ENCODE data around the gene DIP2C.

DIP2C gene

GRCh38 chr10:693506-693905, 4.0 kb upstream of the DIP2C start:
- H3K4me1 ChIP-seq: peaks cover 0 to 15% (median 8%) of the 10 kb centered on the region in 4 donors
- intact Hi-C loops (cut with DNase I; ENCODE audit: low total_unique reads): loop anchor here (5.0 kb wide), 1 partner anchor 94 kb away; no protein-coding TSS in a partner anchor
- no peaks in the 10 kb centered on the region for H3K36me3 ChIP-seq
- H3K4me3 ChIP-seq: no peak overlapping the region
- peaks cover 0 to 30% of the 10 kb centered on the region in 2 donors for H3K27me3 ChIP-seq
- H3K9me3 ChIP-seq: no peaks in the 10 kb centered on the region
- no peak for DNase-seq
- no peak for TF ChIP-seq CTCF (IDR thresholded peaks at IDR 0.05)
- no peak overlapping the region for H3K27ac ChIP-seq

GRCh38 chr10:692682-693351, 3.3 kb upstream of the DIP2C start:
- Histone ChIP-seq H3K4me3 (no peak overlapping the region), H3K4me1 (peaks cover 0 to 22% (median 13%) of the 10 kb centered on the region in 4 donors), H3K27me3 (peaks cover 0 to 23% of the 10 kb centered on the region in 2 donors), H3K36me3 (no peaks in the 10 kb centered on the region), H3K27ac (no peak overlapping the region), H3K9me3 (no peaks in the 10 kb centered on the region)
- intact Hi-C loops (cut with DNase I; ENCODE audit: low total_unique reads): loop anchor here (5.0 kb wide), 1 partner anchor 94 kb away; no protein-coding TSS in a partner anchor
- no peak for TF ChIP-seq CTCF (IDR thresholded peaks at IDR 0.05)
- no peak for DNase-seq

- no peaks in the 10 kb centered on the region for H3K9me3 ChIP-seq
- no peak overlapping the region for H3K27ac ChIP-seq
- no peak overlapping the region for H3K4me3 ChIP-seq
- H3K36me3 ChIP-seq: no peaks in the 10 kb centered on the region
- DNase-seq: no peak
- intact Hi-C loops (cut with DNase I; ENCODE audit: low total_unique reads): loop anchor here (5.0 kb wide), 1 partner anchor 96 kb away; no protein-coding TSS in a partner anchor
- peaks cover 0 to 10% of the 10 kb centered on the region in 2 donors for H3K27me3 ChIP-seq
- peaks cover 0 to 36% (median 18%) of the 10 kb centered on the region in 4 donors for H3K4me1 ChIP-seq
- TF ChIP-seq CTCF (IDR thresholded peaks at IDR 0.05): no peak
Observed at GRCh38 chr10:691216-691615, 1.7 kb upstream of the DIP2C start.

- H3K36me3 ChIP-seq: no peaks in the 10 kb centered on the region
- DNase-seq: peak in 1 of 2 donors; percentile 63
- H3K27ac ChIP-seq: peak overlapping the region; percentile 84 to 95
- H3K9me3 ChIP-seq: no peaks in the 10 kb centered on the region
- TF ChIP-seq CTCF (IDR thresholded peaks at IDR 0.05): no peak
- peak overlapping the region; percentile 55 to 93 for H3K4me3 ChIP-seq
- peaks cover 0 to 6% of the 10 kb centered on the region in 2 donors for H3K27me3 ChIP-seq
- H3K4me1 ChIP-seq: peaks cover 0 to 38% (median 18%) of the 10 kb centered on the region in 4 donors
- intact Hi-C loops (cut with DNase I; ENCODE audit: low total_unique reads): loop anchor here (5.0 kb wide), 1 partner anchor 97 kb away; no protein-coding TSS in a partner anchor
Observed at GRCh38 chr10:690372-691161, 1.1 kb upstream of the DIP2C start.

GRCh38 chr10:689121-689451, 382 bp downstream of the DIP2C start:
- Histone ChIP-seq H3K27ac (peak overlapping the region; percentile 92 to 94), H3K4me3 (peak overlapping the region; percentile 67 to 93), H3K4me1 (peaks cover 0 to 53% (median 25%) of the 10 kb centered on the region in 4 donors), H3K27me3 (no peaks in the 10 kb centered on the region), H3K36me3 (no peaks in the 10 kb centered on the region), H3K9me3 (no peaks in the 10 kb centered on the region)
- no peak for TF ChIP-seq CTCF (IDR thresholded peaks at IDR 0.05)
- DNase-seq: no peak
- intact Hi-C loops (cut with DNase I; ENCODE audit: low total_unique reads): loop anchor here (5.0 to 10.0 kb wide), 2 partner anchors 94 to 177 kb away; no protein-coding TSS in a partner anchor
